Heart right ventricle (tissue), 16 donors: ENCODE data around the gene VEGFA. TPM values are rescaled to one million over a fixed set of nuclear protein-coding genes. Genes with fewer than 3 reads are reported as not detected.

Experiments used
- ATAC-seq, 8 donors: fragments of 200-7000 bp; cut with Tn5 transposase; one replicate each; pipeline ENCODE4 v1.9.1; 2020; ENCODE audit warnings: mild to moderate bottlenecking in 8 of 8, moderate library complexity in 8 of 8, moderate number of reproducible peaks in 1 of 8
- DNase-seq, 2 donors: peaks; one replicate each; pipeline ENCODE4 v3.0.0-alpha.2; 2020
- H3K27ac ChIP-seq, 10 donors: fragments of 200-600 bp; sonication (generic) in 2 of 10; one replicate each; pipeline versions ENCODE4 v1.5.0 to v1.8.0; 2020 to 2022; ENCODE audit warnings: mild to moderate bottlenecking in 3 of 10
- H3K27me3 ChIP-seq, 7 donors: fragments of 200-600 bp; one replicate each; pipeline ENCODE4 v1.8.0; 2021 to 2022; ENCODE audit warnings: mild to moderate bottlenecking in 2 of 7
- H3K36me3 ChIP-seq, 9 donors: fragments of 200-600 bp; sonication (generic) in 1 of 9; one replicate each; pipeline versions ENCODE4 v1.5.0 to v1.8.0; 2020 to 2022; ENCODE audit warnings: mild to moderate bottlenecking in 2 of 9
- H3K4me1 ChIP-seq, 9 donors: fragments of 200-600 bp; sonication (generic) in 1 of 9; one replicate each; pipeline versions ENCODE4 v1.5.0 to v1.8.0; 2020 to 2022; ENCODE audit warnings: mild to moderate bottlenecking in 4 of 9
- H3K4me3 ChIP-seq, 10 donors: fragments of 200-600 bp; sonication (generic) in 2 of 10; one replicate each; pipeline versions ENCODE4 v1.5.0 to v1.8.0; 2020 to 2022; ENCODE audit warnings: mild to moderate bottlenecking in 7 of 10, moderate library complexity in 2 of 10
- H3K9me3 ChIP-seq, 11 donors: fragments of 200-600 bp in 10 of 11; sonication (generic) in 2 of 11; one replicate each; pipeline versions ENCODE4 v1.5.0 to v1.8.0; 2013 to 2022; ENCODE audit warnings: mild to moderate bottlenecking in 2 of 11, control low read depth in 1 of 11, moderate library complexity in 1 of 11
- CTCF ChIP-seq, 9 donors: fragments of 200-600 bp; sonication (generic) in 2 of 9; IDR thresholded peaks; one replicate each; pipeline versions ENCODE4 v1.5.0 to v1.8.0; 2021 to 2022; ENCODE audit warnings: antibody characterized with exemption in 9 of 9, mild to moderate bottlenecking in 5 of 9, moderate library complexity in 1 of 9
- WGBS, 2 donors: extraction: QIAGEN DNeasy Blood & Tissue Kit; methylation state at CpG; one replicate each; pipeline ENCODE4 v1.1.7; 2013; ENCODE audit warnings: inconsistent platforms in 1 of 2; 5-methylcytosine and 5-hydroxymethylcytosine counted together
- intact Hi-C, 10 donors: fragments of 100-400 bp; cut with DNase I; formaldehyde crosslinking; loops; one replicate each; pipeline versions ENCODE4 v1.11.1 to v1.14.2; 2022
- polyA plus RNA-seq, 2 donors: library from polyadenylated mRNA; stranded (reverse); fragments of 200-250 nt; gene quantifications; one replicate each; pipeline ENCODE4 v1.2.3, GENCODE V29; 2013
- total RNA-seq, 10 donors: library from RNA; stranded (reverse); fragmentation: NEBNext Ultra II Directional in 3 of 10; extraction: Animal tissue kit (Norgen Biotek cat#: 25700) in 3 of 10; gene quantifications; one replicate each; pipeline versions ENCODE4 v1.2.1 to v1.2.4, GENCODE V29; 2021 to 2023
- donor health status: Arrhythmogenic right ventricular cardiomyopathy.
- donor health status: ischemic (EF 13 %, LVEDD 7.1; RV severe dilation, severe dysfunction).
- donor health status: healthy with polysubstance abuse.
- donor health status: DM: no; HTN: yes; CAD: no.
- donor health status: DM: no; HTN: no; CAD: no.
- donor health status: ischemic (EF 25% LVEDD 6.9; RV normal size, moderate dysfunction).
- donor health status: ischemic (EF 25% LVEDD 5.7; RV mildly dilated, moderate dysfunction).
- donor health status: healthy.
- donor health status: DM: yes; HTN: yes; CAD: no.
- donor health status: Ischemic cardiomyopathy.
- donor health status: ischemic (EF 35%, LVEDD 5.7; RV mildly dilated, moderate dysfunction).
- donor health status: nonischemic (EF 11% LVEDD 7.7; RV severe dilation, severe dysfunction).
- donor health status: DM: yes; HTN: yes; CAD: no.
- donor health status: PGD.
- donor health status: ischemic (EF 29% LVEDD 5.4; RV normal size, mild dysfunction).
- donor health status: nonischemic (EF 23%, LVEDD 6.1; RV moderate dilation, normal function).

VEGFA gene
- total and polyA plus RNA-seq, 12 donors = 133 to 456 (median 216) TPM

- no peak for DNase-seq
- TF ChIP-seq CTCF (IDR thresholded peaks at IDR 0.05) = no peak
- Histone ChIP-seq H3K4me1 (no peaks in the 10 kb centered on the region), H3K9me3 (no peaks in the 10 kb centered on the region), H3K36me3 (no peaks in the 10 kb centered on the region), H3K27ac (no peak overlapping the region), H3K4me3 (no peak overlapping the region), H3K27me3 (peaks cover 0 to 9% (median 0%) of the 10 kb centered on the region in 7 donors)
- 74% methylated on average over 8 of the region's 8 CpGs for WGBS, 2 donors
- intact Hi-C loops = loop anchor here in 2 of 10 donors (10.0 kb wide), 2 partner anchors 166 to 244 kb away; no protein-coding TSS in a partner anchor
- ATAC-seq = no peak
Observed at GRCh38 chr6:43830775-43831174, 60.8 kb downstream of the VEGFA start.

- intact Hi-C loops = loop anchor here in 2 of 10 donors (10.0 kb wide), 2 partner anchors 166 to 244 kb away; no protein-coding TSS in a partner anchor
- Histone ChIP-seq H3K4me1 (no peaks in the 10 kb centered on the region), H3K27ac (no peak overlapping the region), H3K36me3 (no peaks in the 10 kb centered on the region), H3K27me3 (peaks cover 0 to 9% (median 0%) of the 10 kb centered on the region in 7 donors), H3K9me3 (no peaks in the 10 kb centered on the region), H3K4me3 (no peak overlapping the region)
- ATAC-seq = no peak
- TF ChIP-seq CTCF (IDR thresholded peaks at IDR 0.05) = no peak
- no peak for DNase-seq
- WGBS, 2 donors = 67 to 73% methylated on average over 3 of the region's 3 CpGs
Observed at GRCh38 chr6:43831191-43831590, 61.2 kb downstream of the VEGFA start.

GRCh38 chr6:43833223-43833995, 63.4 kb downstream of the VEGFA start:
- intact Hi-C loops = loop anchor here in 2 of 10 donors (10.0 kb wide), 2 partner anchors 169 to 241 kb away; no protein-coding TSS in a partner anchor
- Histone ChIP-seq H3K4me1 (peaks cover 0 to 10% (median 8%) of the 10 kb centered on the region in 9 donors), H3K36me3 (no peaks in the 10 kb centered on the region), H3K4me3 (no peak overlapping the region), H3K9me3 (no peaks in the 10 kb centered on the region), H3K27ac (no peak overlapping the region), H3K27me3 (peaks cover 0 to 9% (median 0%) of the 10 kb centered on the region in 7 donors)
- 93 to 94% methylated on average over 7 of the region's 7 CpGs for WGBS, 2 donors
- no peak for ATAC-seq
- DNase-seq = no peak
- no peak for TF ChIP-seq CTCF (IDR thresholded peaks at IDR 0.05)

- 87 to 89% methylated on average over 9 of the region's 9 CpGs for WGBS, 2 donors
- Histone ChIP-seq H3K4me3 (no peak overlapping the region), H3K27me3 (peaks cover 0 to 9% (median 0%) of the 10 kb centered on the region in 7 donors), H3K36me3 (no peaks in the 10 kb centered on the region), H3K9me3 (no peaks in the 10 kb centered on the region), H3K27ac (no peak overlapping the region), H3K4me1 (peaks cover 0 to 16% (median 10%) of the 10 kb centered on the region in 9 donors)
- intact Hi-C loops = loop anchor here in 2 of 10 donors (10.0 kb wide), 2 partner anchors 169 to 241 kb away; no protein-coding TSS in a partner anchor
- ATAC-seq (no peak), DNase-seq (no peak)
- no peak for TF ChIP-seq CTCF (IDR thresholded peaks at IDR 0.05)
Observed at GRCh38 chr6:43833996-43834390, 64.0 kb downstream of the VEGFA start.
